Neuronal stem cell (in vitro differentiated cells): ENCODE results near the gene CYLD.

Experiments used
- DNase-seq: peaks from one replicate; pipeline ENCODE4 v3.0.0-alpha.2; 2013; ENCODE audit warnings: low spot score
- H2AFZ ChIP-seq: one replicate; pipeline ENCODE4 v1.6.1; 2013; ENCODE audit warnings: mild to moderate bottlenecking, low read length, inconsistent platforms
- H2AK5ac ChIP-seq: 2 replicates; pipeline ENCODE4 v1.6.1; 2013; ENCODE audit warnings: low read depth, mild to moderate bottlenecking, inconsistent platforms, low read length, moderate library complexity, mixed read lengths
- H2BK120ac ChIP-seq: 2 replicates; pipeline ENCODE4 v1.6.1; 2013; ENCODE audit warnings: low read depth, mild to moderate bottlenecking, inconsistent platforms, low read length, moderate library complexity, mixed read lengths
- H2BK12ac ChIP-seq: one replicate; pipeline ENCODE4 v1.6.1; 2013; ENCODE audit warnings: low read length, inconsistent platforms
- H2BK15ac ChIP-seq: 2 replicates; pipeline ENCODE4 v1.6.1; 2013; ENCODE audit warnings: mild to moderate bottlenecking, low read length, inconsistent platforms, mixed read lengths
- H2BK5ac ChIP-seq: one replicate; pipeline ENCODE4 v1.6.1; 2013; ENCODE audit warnings: inconsistent platforms, mild to moderate bottlenecking, low read length, moderate library complexity
- H3K14ac ChIP-seq: one replicate; pipeline ENCODE4 v1.6.1; 2013; ENCODE audit warnings: low read length, inconsistent platforms
- H3K18ac ChIP-seq: 2 replicates; pipeline ENCODE4 v1.6.1; 2013; ENCODE audit warnings: low read length, inconsistent platforms
- H3K23ac ChIP-seq: 2 replicates; pipeline ENCODE4 v1.6.1; 2013; ENCODE audit warnings: low read depth, mild to moderate bottlenecking, mixed read lengths, low read length, inconsistent platforms; ENCODE audit not compliant: poor library complexity
- H3K27ac ChIP-seq: replicated peaks from 3 replicates; pipeline ENCODE4 v1.5.1; 2013; ENCODE audit warnings: low read length, inconsistent platforms
- H3K27me3 ChIP-seq, 3 experiments: 2 replicates each; pipeline ENCODE4 v1.6.1; 2013; ENCODE audit warnings: low read length in 3 of 3, mild to moderate bottlenecking in 2 of 3, inconsistent platforms in 1 of 3, low read depth in 1 of 3, mixed read lengths in 1 of 3, moderate library complexity in 1 of 3; ENCODE audit not compliant: control insufficient read depth in 3 of 3, insufficient read depth in 3 of 3
- H3K36me3 ChIP-seq, 2 donors: replicated peaks in 1 of 2; 2 replicates each; pipeline ENCODE4 v1.6.1; 2013; ENCODE audit warnings: low read length in 2 of 2; ENCODE audit not compliant: control insufficient read depth in 2 of 2, insufficient read depth in 2 of 2
- H3K4ac ChIP-seq: 2 replicates; pipeline ENCODE4 v1.6.1; 2013; ENCODE audit warnings: inconsistent platforms, mild to moderate bottlenecking, low read length, moderate library complexity
- H3K4me1 ChIP-seq, 2 donors: 1 replicate in 1 of 2; 2 replicates in 1 of 2; pipeline ENCODE4 v1.6.1; 2013; ENCODE audit warnings: low read length in 2 of 2, low read depth in 1 of 2; ENCODE audit not compliant: control insufficient read depth in 2 of 2, insufficient read depth in 1 of 2
- H3K4me2 ChIP-seq: one replicate; pipeline ENCODE4 v1.6.1; 2013; ENCODE audit warnings: mild to moderate bottlenecking, low read length, inconsistent platforms; ENCODE audit not compliant: insufficient read depth, poor library complexity, severe bottlenecking
- H3K4me3 ChIP-seq, 2 donors: 2 replicates each; pipeline ENCODE4 v1.5.1; 2013; ENCODE audit warnings: low read length in 2 of 2, mild to moderate bottlenecking in 2 of 2, inconsistent platforms in 1 of 2, moderate library complexity in 1 of 2
- H3K79me1 ChIP-seq: one replicate; pipeline ENCODE4 v1.6.1; 2013; ENCODE audit warnings: low read depth, mild to moderate bottlenecking, inconsistent platforms, low read length, moderate library complexity
- H3K9ac ChIP-seq: one replicate; pipeline ENCODE4 v1.6.1; 2013; ENCODE audit warnings: mild to moderate bottlenecking, low read depth, low read length, inconsistent platforms; ENCODE audit not compliant: poor library complexity
- H3K9me3 ChIP-seq, 2 donors: replicated peaks in 1 of 2; 2 replicates each; pipeline versions ENCODE3 to v1.6.1; 2013; ENCODE audit warnings: low read length in 2 of 2, mild to moderate bottlenecking in 2 of 2, inconsistent platforms in 1 of 2, low read depth in 1 of 2, mixed read lengths in 1 of 2, moderate library complexity in 1 of 2; ENCODE audit not compliant: control insufficient read depth in 2 of 2, insufficient read depth in 1 of 2
- H4K8ac ChIP-seq: one replicate; pipeline ENCODE4 v1.6.1; 2013; ENCODE audit warnings: low read depth, mild to moderate bottlenecking, inconsistent platforms, low read length, moderate library complexity
- H4K91ac ChIP-seq: one replicate; pipeline ENCODE4 v1.6.1; 2013; ENCODE audit warnings: low read length, low read depth, mild to moderate bottlenecking, inconsistent platforms; ENCODE audit not compliant: poor library complexity
- WGBS, 2 donors: extraction: QIAGEN DNeasy Blood & Tissue Kit; methylation state at CpG; one replicate each; pipeline ENCODE4 v1.1.7; 2013; ENCODE audit warnings: missing lambda C conversion rate in 2 of 2, mixed read lengths in 1 of 2; ENCODE audit not compliant: insufficient read length in 2 of 2, insufficient replicate concordance in 1 of 2; ENCODE audit errors: extremely low coverage in 2 of 2; 5-methylcytosine and 5-hydroxymethylcytosine counted together

Gene CYLD

DNA sequence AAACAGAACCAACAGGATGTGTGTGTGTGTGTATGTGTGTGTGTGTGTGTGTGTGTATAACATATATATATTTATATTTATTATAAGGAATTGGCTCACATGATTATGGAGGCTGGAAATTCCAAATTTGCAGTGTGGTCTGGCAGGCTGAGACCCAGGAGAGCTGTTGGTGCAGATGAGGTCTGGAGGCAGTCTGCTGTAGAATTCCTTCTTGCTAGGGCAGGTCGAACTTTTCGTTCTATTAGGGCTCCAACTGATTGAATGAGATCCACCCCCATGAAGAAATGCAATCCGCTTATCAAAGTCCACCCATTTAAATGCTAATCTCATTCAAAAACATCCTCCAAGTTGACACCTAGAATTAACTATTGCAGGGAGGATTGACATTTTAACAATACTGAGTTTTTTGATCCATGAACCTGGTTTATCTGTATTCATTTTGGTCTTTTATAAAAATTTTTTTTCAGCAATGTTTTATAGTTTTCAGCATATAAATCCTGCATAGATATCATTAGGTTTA is 85.0 kb downstream of the CYLD start:
- H3K9me3 ChIP-seq: peaks cover 0 to 4% of the 10 kb centered on the region in 2 donors
- H2BK12ac ChIP-seq: no peak overlapping the region
- no peaks in the 10 kb centered on the region for H3K36me3 ChIP-seq
- H4K91ac ChIP-seq: no peak overlapping the region
- H2AFZ ChIP-seq: no peak overlapping the region
- no peak for DNase-seq
- H3K4me3 ChIP-seq: no peak overlapping the region
- no peaks in the 10 kb centered on the region for H3K4me1 ChIP-seq
- no peaks in the 10 kb centered on the region for H3K79me1 ChIP-seq
- no peak overlapping the region for H3K4me2 ChIP-seq
- H2BK5ac ChIP-seq: no peak overlapping the region
- no peak overlapping the region for H4K8ac ChIP-seq
- no peak overlapping the region for H3K14ac ChIP-seq
- no peak overlapping the region for H3K23ac ChIP-seq
- no CpG with 5 or more reads among the region's 3 CpGs for WGBS, 2 donors
- no peak overlapping the region for H3K27ac ChIP-seq
- H3K27me3 ChIP-seq: no peaks in the 10 kb centered on the region
- H2BK120ac ChIP-seq: no peak overlapping the region
- H3K18ac ChIP-seq: no peak overlapping the region
- H3K9ac ChIP-seq: no peak overlapping the region
- no peak overlapping the region for H3K4ac ChIP-seq
- no peak overlapping the region for H2BK15ac ChIP-seq
- H2AK5ac ChIP-seq: no peak overlapping the region

GRCh38 chr16:50828164-50828702 is 86.3 kb downstream of the CYLD start:
- H2BK12ac ChIP-seq: no peak overlapping the region
- no peak overlapping the region for H4K8ac ChIP-seq
- H3K23ac ChIP-seq: no peak overlapping the region
- H3K36me3 ChIP-seq: no peaks in the 10 kb centered on the region
- no CpG with 5 or more reads among the region's 1 CpG for WGBS, 2 donors
- no peaks in the 10 kb centered on the region for H3K27me3 ChIP-seq
- H2BK15ac ChIP-seq: no peak overlapping the region
- H3K79me1 ChIP-seq: no peaks in the 10 kb centered on the region
- no peak overlapping the region for H2BK120ac ChIP-seq
- no peak overlapping the region for H4K91ac ChIP-seq
- H2AFZ ChIP-seq: no peak overlapping the region
- no peak overlapping the region for H3K14ac ChIP-seq
- H3K9me3 ChIP-seq: peaks cover 0 to 4% of the 10 kb centered on the region in 2 donors
- H2BK5ac ChIP-seq: no peak overlapping the region
- H3K9ac ChIP-seq: no peak overlapping the region
- H3K18ac ChIP-seq: no peak overlapping the region
- DNase-seq: no peak
- no peak overlapping the region for H2AK5ac ChIP-seq
- no peak overlapping the region for H3K4ac ChIP-seq
- no peak overlapping the region for H3K4me2 ChIP-seq
- no peaks in the 10 kb centered on the region for H3K4me1 ChIP-seq
- no peak overlapping the region for H3K4me3 ChIP-seq
- no peak overlapping the region for H3K27ac ChIP-seq

DNA sequence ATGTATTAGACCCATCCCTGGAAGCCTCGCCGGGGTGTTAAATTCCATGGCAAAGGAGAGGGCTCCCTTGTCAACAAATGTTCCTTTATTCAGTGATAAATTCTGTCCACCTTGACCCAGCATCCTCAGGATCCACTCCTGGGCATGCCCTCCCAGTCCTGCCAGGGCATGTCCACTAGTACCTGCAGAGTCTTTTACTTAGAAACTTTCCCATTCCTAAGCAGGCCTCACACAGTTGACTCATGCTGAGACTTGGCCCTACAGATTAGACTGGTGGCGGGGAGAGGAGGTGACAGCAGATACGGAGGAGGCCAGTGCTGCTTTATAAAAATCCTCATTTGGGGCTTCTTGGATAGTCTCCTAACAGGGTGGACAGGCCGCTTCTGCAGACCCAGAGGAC is 88.8 kb downstream of the CYLD start:
- H3K18ac ChIP-seq: no peak overlapping the region
- H3K36me3 ChIP-seq: no peaks in the 10 kb centered on the region
- no peak overlapping the region for H2BK15ac ChIP-seq
- H3K4ac ChIP-seq: no peak overlapping the region
- no peak overlapping the region for H3K4me2 ChIP-seq
- DNase-seq: no peak
- no peaks in the 10 kb centered on the region for H3K79me1 ChIP-seq
- no peak overlapping the region for H2BK120ac ChIP-seq
- no peak overlapping the region for H2BK12ac ChIP-seq
- peaks cover 0 to under 1% of the 10 kb centered on the region in 2 donors for H3K4me1 ChIP-seq
- no peak overlapping the region for H3K4me3 ChIP-seq
- no peak overlapping the region for H3K27ac ChIP-seq
- WGBS, 2 donors: no CpG with 5 or more reads among the region's 5 CpGs
- no peak overlapping the region for H2AK5ac ChIP-seq
- no peaks in the 10 kb centered on the region for H3K9me3 ChIP-seq
- H3K9ac ChIP-seq: no peak overlapping the region
- no peak overlapping the region for H4K8ac ChIP-seq
- no peak overlapping the region for H2BK5ac ChIP-seq
- H3K14ac ChIP-seq: no peak overlapping the region
- peaks cover 0 to 4% (median 0%) of the 10 kb centered on the region in 3 experiments for H3K27me3 ChIP-seq
- H4K91ac ChIP-seq: no peak overlapping the region
- H3K23ac ChIP-seq: no peak overlapping the region
- no peak overlapping the region for H2AFZ ChIP-seq

DNA sequence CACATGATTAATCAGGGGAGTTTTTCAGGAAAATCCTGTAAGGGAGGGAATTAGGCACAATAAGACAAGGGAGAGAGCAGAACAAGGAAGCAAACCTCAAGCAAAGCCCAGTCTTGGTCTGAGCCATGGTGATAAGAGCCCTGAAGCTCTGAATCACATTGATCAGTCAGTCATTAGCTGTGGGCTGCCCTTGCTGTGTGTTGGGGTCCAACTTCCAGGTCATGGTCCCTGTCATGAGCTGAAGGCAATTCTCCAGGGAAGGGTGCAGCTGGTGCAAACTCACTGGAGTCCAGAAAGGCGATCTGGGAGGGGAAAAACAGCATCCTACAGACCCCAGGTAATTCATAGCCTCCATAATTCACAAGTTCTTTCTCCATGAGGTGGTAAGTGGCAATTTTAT is 89.9 kb downstream of the CYLD start:
- Histone ChIP-seq H4K8ac (no peak overlapping the region), H3K4me1 (peaks cover 1 to 4% of the 10 kb centered on the region in 2 donors), H2BK15ac (no peak overlapping the region), H3K79me1 (no peaks in the 10 kb centered on the region), H3K9me3 (no peaks in the 10 kb centered on the region), H3K9ac (no peak overlapping the region), H3K4ac (no peak overlapping the region), H3K4me3 (no peak overlapping the region), H4K91ac (no peak overlapping the region), H2BK5ac (no peak overlapping the region), H2AK5ac (no peak overlapping the region), H2AFZ (no peak overlapping the region), H3K36me3 (no peaks in the 10 kb centered on the region), H3K23ac (no peak overlapping the region), H3K27ac (no peak overlapping the region), H3K18ac (no peak overlapping the region), H3K27me3 (peaks cover 0 to 7% (median 0%) of the 10 kb centered on the region in 3 experiments), H2BK12ac (no peak overlapping the region), H2BK120ac (no peak overlapping the region), H3K4me2 (no peak overlapping the region), H3K14ac (no peak overlapping the region)
- no CpG with 5 or more reads among the region's 1 CpG for WGBS, 2 donors
- DNase-seq: no peak
